H1 (cell line): ENCODE results near the gene YAF2. TPM values are rescaled to one million over a fixed set of nuclear protein-coding genes. Genes with fewer than 3 reads are reported as not detected.

Experiments
- CTCF ChIA-PET: fragments of 300-600 bp; sonication (Branson Sonifier 250); formaldehyde crosslinking; loops from one replicate; lab custom pipeline; 2021; ENCODE audit not compliant: partially characterized antibody; lab: Charles Lee
- POLR2A ChIA-PET: fragments of 300-600 bp; sonication (Branson Sonifier 250); formaldehyde crosslinking; loops from one replicate; lab custom pipeline; 2021; ENCODE audit warnings: inconsistent platforms; ENCODE audit not compliant: partially characterized antibody; lab: Charles Lee
- DNase-seq, 2 experiments: peaks; one replicate each; pipeline versions ENCODE4 v3.0.0 to v3.0.0-alpha.2; 2010 to 2022; ENCODE audit warnings: low spot score in 2 of 2, low read depth in 1 of 2, mixed read lengths in 1 of 2
- FAIRE-seq: peaks from 2 replicates; lab custom pipeline; 2011; peaks lifted over from hg19 to GRCh38; lab: Jason Lieb, UNC
- H2AFZ ChIP-seq: 2 replicates; pipeline ENCODE4 v1.8.1; 2012; ENCODE audit warnings: low read length, inconsistent platforms
- H2AK5ac ChIP-seq: 2 replicates; pipeline ENCODE4 v1.6.1; 2013; ENCODE audit warnings: low read depth, low read length
- H2BK120ac ChIP-seq: replicated peaks from 2 replicates; pipeline ENCODE3; 2013; ENCODE audit warnings: low read depth, low read length, inconsistent platforms
- H2BK12ac ChIP-seq: 2 replicates; pipeline ENCODE4 v1.6.1; 2013; ENCODE audit warnings: low read depth, low read length
- H2BK15ac ChIP-seq: 2 replicates; pipeline ENCODE4 v1.6.1; 2013; ENCODE audit warnings: low read length
- H2BK20ac ChIP-seq: 2 replicates; pipeline ENCODE4 v1.6.1; 2013; ENCODE audit warnings: low read length
- H2BK5ac ChIP-seq: 2 replicates; pipeline ENCODE4 v1.6.1; 2013; ENCODE audit warnings: low read depth, low read length
- H3K14ac ChIP-seq: 2 replicates; pipeline ENCODE4 v1.6.1; 2013; ENCODE audit warnings: inconsistent platforms; ENCODE audit not compliant: insufficient read length
- H3K18ac ChIP-seq: 2 replicates; pipeline ENCODE4 v1.6.1; 2013; ENCODE audit warnings: low read length; ENCODE audit errors: extremely low read depth
- H3K23ac ChIP-seq: 2 replicates; pipeline ENCODE4 v1.6.1; 2013; ENCODE audit warnings: inconsistent platforms; ENCODE audit not compliant: insufficient read length
- H3K23me2 ChIP-seq: 2 replicates; pipeline ENCODE4 v1.6.1; 2013; ENCODE audit warnings: low read depth, low read length
- H3K27ac ChIP-seq: 2 replicates; pipeline ENCODE4 v1.6.1; 2011; ENCODE audit warnings: low read depth, low read length, inconsistent platforms
- H3K27me3 ChIP-seq, 4 experiments: replicated peaks in 1 of 4; 1 replicate in 1 of 4; 2 replicates in 3 of 4; pipeline versions ENCODE4 v1.6.1 to v1.8.1; 2011 to 2013; ENCODE audit warnings: low read length in 3 of 4, mild to moderate bottlenecking in 3 of 4, inconsistent platforms in 2 of 4, mixed read lengths in 2 of 4, moderate library complexity in 1 of 4; ENCODE audit not compliant: control insufficient read depth in 3 of 4, insufficient read depth in 3 of 4; ENCODE audit errors: extremely low read depth in 1 of 4
- H3K36me3 ChIP-seq, 4 experiments: 2 replicates each; pipeline versions ENCODE4 v1.6.1 to v1.8.1; 2011 to 2013; ENCODE audit warnings: mild to moderate bottlenecking in 4 of 4, low read length in 3 of 4, moderate library complexity in 2 of 4, control low read depth in 1 of 4, inconsistent platforms in 1 of 4; ENCODE audit not compliant: insufficient read depth in 4 of 4, control insufficient read depth in 2 of 4
- H3K4ac ChIP-seq: replicated peaks from 2 replicates; pipeline ENCODE3; 2013; ENCODE audit warnings: low read length, low read depth, mixed read lengths, inconsistent platforms; ENCODE audit not compliant: insufficient read length
- H3K4me1 ChIP-seq, 4 experiments: replicated peaks in 1 of 4; 1 replicate in 1 of 4; 2 replicates in 3 of 4; pipeline versions ENCODE4 v1.6.1 to v1.8.1; 2011 to 2013; ENCODE audit warnings: low read length in 3 of 4, inconsistent platforms in 2 of 4, mixed read lengths in 1 of 4; ENCODE audit not compliant: insufficient read depth in 4 of 4, control insufficient read depth in 3 of 4
- H3K4me2 ChIP-seq, 2 experiments: 2 replicates each; pipeline versions ENCODE4 v1.6.1 to v1.8.1; 2011 to 2013; ENCODE audit warnings: low read depth in 2 of 2, low read length in 2 of 2, control low read depth in 1 of 2, inconsistent platforms in 1 of 2, mild to moderate bottlenecking in 1 of 2; ENCODE audit not compliant: insufficient read depth in 1 of 2
- H3K4me3 ChIP-seq, 4 experiments: fragments of 200-600, 300-600 bp in 1 of 4; sonication (generic), shearing (Covaris generic), sonication (Bioruptor Twin) in 1 of 4; 2 replicates each; pipeline versions ENCODE4 v1.5.1 to v1.8.1; 2011 to 2016; ENCODE audit warnings: low read length in 4 of 4, low read depth in 3 of 4, control low read depth in 2 of 4, inconsistent platforms in 2 of 4, mild to moderate bottlenecking in 2 of 4, mixed read lengths in 1 of 4, moderate library complexity in 1 of 4; ENCODE audit not compliant: insufficient read depth in 2 of 4; ENCODE audit errors: extremely low read depth in 1 of 4
- H3K56ac ChIP-seq: replicated peaks from 2 replicates; pipeline ENCODE3; 2013; ENCODE audit warnings: low read depth, mild to moderate bottlenecking, mixed read lengths, low read length, inconsistent platforms; ENCODE audit not compliant: insufficient read length
- H3K79me1 ChIP-seq: 2 replicates; pipeline ENCODE4 v1.6.1; 2013; ENCODE audit warnings: low read depth, low read length, control low read depth
- H3K79me2 ChIP-seq, 2 experiments: 2 replicates each; pipeline versions ENCODE4 v1.6.1 to v1.8.1; 2012 to 2013; ENCODE audit warnings: low read length in 2 of 2, mild to moderate bottlenecking in 2 of 2, inconsistent platforms in 1 of 2; ENCODE audit not compliant: insufficient read depth in 2 of 2, control insufficient read depth in 1 of 2
- H3K9ac ChIP-seq, 4 experiments: replicated peaks in 1 of 4; 1 replicate in 1 of 4; 2 replicates in 3 of 4; pipeline versions ENCODE4 v1.6.1 to v1.8.1; 2011 to 2013; ENCODE audit warnings: low read depth in 3 of 4, low read length in 3 of 4, control low read depth in 2 of 4, mild to moderate bottlenecking in 2 of 4, moderate library complexity in 2 of 4, inconsistent platforms in 1 of 4; ENCODE audit errors: extremely low read depth in 1 of 4
- H3K9me3 ChIP-seq, 2 experiments: 2 replicates each; pipeline versions ENCODE4 v1.6.1 to v1.8.1; 2012 to 2013; ENCODE audit warnings: mild to moderate bottlenecking in 2 of 2, moderate library complexity in 2 of 2, control low read depth in 1 of 2, inconsistent platforms in 1 of 2, low read depth in 1 of 2, low read length in 1 of 2, mixed read lengths in 1 of 2; ENCODE audit not compliant: insufficient read depth in 2 of 2
- H4K20me1 ChIP-seq, 2 experiments: replicated peaks in 1 of 2; 2 replicates each; pipeline versions ENCODE3 to v1.8.1; 2011 to 2013; ENCODE audit warnings: inconsistent platforms in 2 of 2, low read length in 2 of 2, mild to moderate bottlenecking in 1 of 2; ENCODE audit not compliant: insufficient read depth in 2 of 2, control insufficient read depth in 1 of 2
- H4K5ac ChIP-seq: 2 replicates; pipeline ENCODE4 v1.6.1; 2013; ENCODE audit warnings: low read length, low read depth, mixed read lengths, inconsistent platforms; ENCODE audit not compliant: insufficient read length
- H4K8ac ChIP-seq: 2 replicates; pipeline ENCODE4 v1.8.0; 2013; ENCODE audit warnings: mild to moderate bottlenecking, moderate library complexity, low read length, inconsistent platforms; ENCODE audit not compliant: insufficient read depth; ENCODE audit errors: extremely low read depth
- H4K91ac ChIP-seq: replicated peaks from 2 replicates; pipeline ENCODE3; 2013; ENCODE audit warnings: low read length, mixed read lengths, inconsistent platforms; ENCODE audit not compliant: insufficient read length
- ASH2L ChIP-seq: fragments of 200-600, 300-600 bp; sonication (generic); IDR thresholded peaks from one replicate; pipeline ENCODE4 v1.7.1; 2017; ENCODE audit warnings: low read length
- ATF3 ChIP-seq: IDR thresholded peaks from 2 replicates; pipeline ENCODE4 v1.6.1; 2011; ENCODE audit warnings: low read depth, mild to moderate bottlenecking, low read length; ENCODE audit not compliant: insufficient read depth
- CBX5 ChIP-seq: fragments of 300-800, 300-1000 bp; sonication (generic); IDR thresholded peaks from 2 replicates; pipeline ENCODE4 v1.7.1; 2016; ENCODE audit warnings: antibody characterized with exemption, low read length, low read depth
- CEBPB ChIP-seq: IDR thresholded peaks from 2 replicates; pipeline ENCODE4 v1.6.1; 2012; ENCODE audit warnings: low read depth, low read length
- EGR1 ChIP-seq: IDR thresholded peaks from 2 replicates; pipeline ENCODE4 v1.6.1; 2011; ENCODE audit warnings: low read depth, low read length, borderline replicate concordance
- GABPA ChIP-seq: IDR thresholded peaks from 2 replicates; pipeline ENCODE4 v1.6.1; 2011; ENCODE audit warnings: mild to moderate bottlenecking, low read length, moderate library complexity, borderline replicate concordance; ENCODE audit not compliant: insufficient read depth
- JUND ChIP-seq: IDR thresholded peaks from 2 replicates; pipeline ENCODE4 v1.6.1; 2011; ENCODE audit warnings: mild to moderate bottlenecking, improper control_type of control experiment, low read length
- KDM4A ChIP-seq: IDR thresholded peaks from one replicate; pipeline ENCODE4 v1.7.1; 2012; ENCODE audit warnings: low read depth, mild to moderate bottlenecking, moderate library complexity, low read length, inconsistent platforms; ENCODE audit not compliant: severe bottlenecking
- RXRA ChIP-seq: IDR thresholded peaks from 2 replicates; pipeline ENCODE4 v1.6.1; 2011; ENCODE audit warnings: low read depth, mild to moderate bottlenecking, low read length, moderate library complexity; ENCODE audit not compliant: insufficient read depth
- TAF1 ChIP-seq: IDR thresholded peaks from 2 replicates; pipeline ENCODE4 v1.6.1; 2011; ENCODE audit warnings: mild to moderate bottlenecking, low read depth, low read length
- TCF12 ChIP-seq: IDR thresholded peaks from 2 replicates; pipeline ENCODE4 v1.6.1; 2011; ENCODE audit warnings: low read depth, mild to moderate bottlenecking, low read length
- USF2 ChIP-seq: IDR thresholded peaks from 2 replicates; pipeline ENCODE4 v1.6.1; 2011; ENCODE audit warnings: low read length, improper control_type of control experiment
- WGBS, 2 experiments: shearing (Covaris generic) in 1 of 2; methylation state at CpG; one replicate each; pipeline versions ENCODE4 v1.1.6 to v1.1.7; 2013 to 2015; ENCODE audit warnings: low lambda C conversion rate in 2 of 2, mixed read lengths in 2 of 2, inconsistent platforms in 1 of 2, low coverage in 1 of 2, missing lambda C conversion rate in 1 of 2; ENCODE audit not compliant: insufficient replicate concordance in 2 of 2, insufficient coverage in 1 of 2, insufficient read length in 1 of 2; ENCODE audit errors: extremely low coverage in 1 of 2, missing lambda C conversion rate in 1 of 2; 5-methylcytosine and 5-hydroxymethylcytosine counted together
- polyA plus RNA-seq, 7 experiments: library from polyadenylated mRNA; depleted of rRNA in 3 of 7; stranded (reverse) in 5 of 7; unstranded in 2 of 7; fragments of >200 nt in 5 of 7; fragments of 200-250 nt in 2 of 7; gene quantifications; 1 replicate in 5 of 7; 2 replicates in 1 of 7; 4 replicates in 1 of 7; pipeline versions ENCODE4 v1.2.1 to v1.2.3, GENCODE V29; 2011 to 2013; ENCODE audit warnings: missing spikeins in 2 of 7, mixed read lengths in 2 of 7
- total RNA-seq: library from RNA; stranded (reverse); fragmentation: NEBNext Ultra II Directional; extraction: Animal tissue kit (Norgen Biotek cat#: 25700); gene quantifications from 2 replicates; pipeline ENCODE4 v1.2.1, GENCODE V29; 2021

The YAF2 gene
- total and polyA plus RNA-seq, 2 of the 8 experiments (the other 6 are each of a cell fraction or from before 2014, with no cell fraction given) = 0.50 to 2.2 TPM

GRCh38 chr12:42277396-42278127 lies 39.5 kb upstream of the YAF2 start:
- Histone ChIP-seq H3K27me3 (no peaks in the 10 kb centered on the region), H3K4me3 (no peak overlapping the region), H2BK15ac (no peak overlapping the region), H2BK20ac (no peak overlapping the region), H4K91ac (no peak overlapping the region), H3K4me1 (peaks cover 0 to 2% (median under 1%) of the 10 kb centered on the region in 4 experiments; a peak in 1 of 7 replicates), H3K36me3 (no peaks in the 10 kb centered on the region), H3K9me3 (peaks cover 0 to 5% of the 10 kb centered on the region in 2 experiments; a peak in 1 of 4 replicates), H2AK5ac (no peak overlapping the region), H3K27ac (no peak overlapping the region), H3K23me2 (no peaks in the 10 kb centered on the region), H2BK120ac (no peak overlapping the region), H3K4ac (no peak overlapping the region), H2BK12ac (no peak overlapping the region), H3K23ac (no peak overlapping the region), H3K56ac (no peak overlapping the region), H3K14ac (no peak overlapping the region), H4K8ac (no peak overlapping the region), H4K5ac (no peak overlapping the region), H2AFZ (no peak overlapping the region), H3K4me2 (no peak overlapping the region), H3K79me2 (no peaks in the 10 kb centered on the region), H3K9ac (no peak overlapping the region), H3K18ac (no peak overlapping the region), H4K20me1 (no peaks in the 10 kb centered on the region), H3K79me1 (no peaks in the 10 kb centered on the region), H2BK5ac (no peak overlapping the region)
- DNase-seq = no peak
- ChIA-PET CTCF (interaction anchor here (1.2 kb wide), 1 partner anchor 80 kb away, joined by 3 read pairs; no protein-coding TSS in a partner anchor), POLR2A (no interaction called here)
- WGBS, 2 experiments = 93% methylated on average over 5 of the region's 6 CpGs; no CpG with 5 or more reads in 1 of the 2 experiments
- TF ChIP-seq TCF12 = no peak
- TF ChIP-seq TAF1 = no peak
- TF ChIP-seq GABPA = no peak
- TF ChIP-seq EGR1 = no peak
- TF ChIP-seq ATF3 = no peak
- no peak for TF ChIP-seq CBX5
- TF ChIP-seq JUND = no peak
- no peak for TF ChIP-seq CEBPB
- no peak for TF ChIP-seq KDM4A
- TF ChIP-seq ASH2L = no peak
- TF ChIP-seq USF2 = no peak
- no peak for TF ChIP-seq RXRA
- FAIRE-seq = no peak
